ENCODE data around the gene ZNF334. TPM values are rescaled to one million over a fixed set of nuclear protein-coding genes. Genes with fewer than 3 reads are reported as not detected.

ZNF334 gene
- total RNA-seq, result 11.4 TPM

DNA sequence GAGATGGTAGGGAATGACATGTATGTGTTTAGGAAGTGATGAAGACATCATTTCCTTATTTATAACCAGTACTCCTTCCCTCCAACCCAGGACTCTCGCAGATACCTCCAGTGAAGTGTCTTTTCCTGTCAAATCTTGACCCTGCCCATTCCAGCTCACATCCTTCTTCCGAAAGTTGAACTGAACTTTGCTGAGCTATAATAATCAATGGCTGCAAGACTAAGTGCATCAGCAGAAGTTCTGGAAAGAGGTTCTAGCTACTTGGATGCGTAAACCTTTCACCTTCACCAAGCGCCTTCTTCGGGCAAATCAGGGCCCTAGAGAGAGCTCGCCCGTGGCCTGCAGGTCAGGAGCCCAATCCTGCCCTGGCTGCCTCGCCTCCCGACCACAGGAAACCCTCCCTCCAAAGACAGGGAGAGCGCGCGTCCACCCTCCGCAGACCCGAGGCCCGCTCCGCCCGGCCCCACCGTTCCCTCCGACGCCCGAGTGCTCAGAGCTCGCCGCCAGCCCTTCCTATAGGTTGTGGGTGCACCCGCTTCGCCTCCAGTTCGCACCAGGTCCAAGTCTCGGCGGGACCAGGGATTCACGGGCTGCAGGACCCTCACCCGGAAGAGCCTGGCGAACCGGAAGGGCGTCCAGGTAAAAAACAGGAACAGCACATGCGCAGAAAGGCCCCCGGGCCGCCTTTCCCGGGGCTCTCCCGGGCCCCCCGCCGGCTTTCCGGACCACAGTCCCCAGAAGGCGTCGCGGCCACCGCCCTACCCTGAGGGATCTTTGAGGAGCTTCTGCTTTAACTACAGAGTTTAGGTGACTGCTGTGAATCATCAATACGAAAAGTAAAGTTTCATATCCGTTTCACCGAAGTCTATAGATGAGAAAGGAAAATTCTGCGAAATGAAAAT, at the start of gene ZNF334:
TSS of gene ZNF334 (minus strand) at position 617 of the 902 bp plus-strand sequence. CDS start 1,457 bp downstream, outside the sequence.
- DNase-seq (ENCODE audit: low spot score in 2 of 2), result peak; percentile 38 to 68
- no peak for FAIRE-seq

DNA sequence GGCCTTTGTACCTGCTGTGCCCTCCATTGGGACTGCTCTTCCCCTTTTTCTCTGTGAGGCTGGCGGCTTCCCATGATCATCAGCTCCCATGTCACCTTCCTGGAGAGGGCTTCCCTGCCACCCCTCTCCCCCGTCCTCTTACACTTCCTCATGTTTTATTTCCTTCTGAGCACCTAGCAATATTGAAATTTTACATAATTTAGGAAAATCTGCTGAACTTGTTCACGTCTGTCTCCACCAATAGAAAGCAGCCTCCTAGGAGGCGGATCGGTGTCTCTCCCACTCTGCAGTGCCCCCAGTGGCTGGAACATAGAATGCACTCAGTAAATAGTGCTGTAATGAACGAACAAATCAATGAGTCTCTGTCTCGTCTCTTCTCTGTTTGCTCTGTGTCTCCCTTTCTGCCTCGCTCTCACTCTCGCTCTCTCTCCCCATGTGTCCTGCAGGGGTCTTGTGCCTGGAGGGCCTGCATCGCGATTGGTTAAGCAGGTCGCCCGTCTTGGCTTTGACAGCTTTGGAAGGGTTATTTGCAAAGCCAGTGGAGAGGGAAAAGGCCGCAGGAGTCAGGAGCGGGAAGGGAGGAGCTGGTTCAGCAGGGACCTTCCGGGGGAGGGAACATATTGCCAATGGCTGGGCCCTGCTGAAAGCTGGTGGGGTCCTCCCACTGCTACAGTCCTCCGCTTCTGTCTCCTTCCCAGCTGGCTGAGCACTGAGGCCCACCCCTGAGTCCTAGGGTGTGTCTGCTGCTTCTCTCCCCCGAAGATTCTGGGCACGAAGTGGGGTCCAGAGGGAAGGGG, 49.2 kb upstream of the ZNF334 start:
- FAIRE-seq (no peak), DNase-seq (ENCODE audit: low spot score in 2 of 2) (peak; percentile 44 to 74)

DNA sequence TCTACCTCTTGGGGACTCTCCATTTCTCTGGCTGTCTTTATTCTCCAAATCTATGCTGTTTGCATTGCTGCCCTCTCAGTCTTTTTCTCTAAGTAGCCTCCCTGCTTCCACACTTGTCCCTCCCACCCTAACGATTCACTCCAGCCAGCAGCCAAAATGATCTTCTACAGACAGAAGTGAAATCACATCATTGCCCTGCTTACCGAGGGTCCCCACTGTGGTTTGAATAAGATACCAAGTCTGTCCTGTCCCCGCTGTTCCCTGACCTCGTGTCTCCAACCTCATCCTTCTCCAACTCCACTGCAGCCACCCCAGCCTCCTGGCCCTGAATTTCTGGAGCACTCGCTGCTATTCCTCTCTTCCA, 48.6 kb upstream of the ZNF334 start:
- no peak for DNase-seq (ENCODE audit: low spot score in 2 of 2)
- FAIRE-seq, result no peak

DNA sequence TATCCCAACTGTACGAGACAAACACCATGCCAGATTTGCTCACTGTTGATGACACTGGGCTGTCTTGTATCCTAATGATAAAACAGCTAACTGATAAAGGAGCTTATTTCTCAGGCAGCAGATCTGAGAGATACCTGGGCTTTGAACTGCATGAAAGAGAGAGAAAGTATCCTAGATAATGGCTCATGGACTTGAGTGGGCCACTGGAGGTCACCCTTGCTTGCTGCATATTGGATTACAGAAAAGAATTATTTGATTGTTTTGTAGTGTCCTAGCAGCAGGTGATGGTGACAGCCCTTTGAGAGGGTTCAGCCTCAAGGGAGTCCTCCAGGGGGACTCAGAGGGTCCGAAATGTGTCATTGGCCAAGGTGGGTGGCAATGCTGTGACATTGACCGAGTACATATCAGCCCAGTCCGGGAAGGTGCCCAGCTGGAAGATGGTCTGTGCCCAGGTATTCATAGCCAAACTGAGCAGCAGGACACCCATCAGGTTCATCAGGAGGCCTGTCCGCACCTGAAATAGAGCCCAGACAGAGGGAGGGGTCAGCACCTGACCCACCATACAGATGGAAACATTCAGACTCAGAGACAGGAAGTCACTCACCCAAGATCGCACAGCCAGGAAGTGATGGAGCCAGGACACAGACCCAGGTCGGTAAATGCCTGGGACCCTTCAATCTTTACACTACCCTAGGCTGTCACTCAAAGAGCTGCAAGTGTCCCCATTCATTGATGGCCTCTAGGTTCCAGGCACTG, 46.5 kb upstream of the ZNF334 start:
- FAIRE-seq (no peak), DNase-seq (ENCODE audit: low spot score in 2 of 2) (peak in 1 of 2 donors; percentile 29)

DNA sequence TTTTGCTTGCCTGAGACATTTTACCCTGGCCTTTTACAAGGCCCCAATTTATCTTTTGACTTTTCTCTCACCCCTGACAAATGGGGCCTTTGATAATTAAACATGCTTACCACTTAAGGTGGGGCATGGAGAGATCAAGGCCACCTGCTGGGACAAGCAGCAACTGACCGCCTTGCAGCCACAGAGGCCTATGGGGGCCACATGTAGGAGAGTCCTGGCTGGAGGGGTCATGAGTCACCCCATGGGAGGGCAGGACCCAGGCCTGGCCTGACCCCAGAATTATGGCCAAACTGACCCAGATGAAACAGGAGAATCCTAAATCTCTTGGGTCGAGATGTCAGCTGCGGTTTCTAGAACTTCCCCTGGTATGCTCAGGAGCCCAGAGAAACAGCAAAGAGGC, 45.6 kb upstream of the ZNF334 start:
- DNase-seq (ENCODE audit: low spot score in 2 of 2), result no peak
- no peak for FAIRE-seq

DNA sequence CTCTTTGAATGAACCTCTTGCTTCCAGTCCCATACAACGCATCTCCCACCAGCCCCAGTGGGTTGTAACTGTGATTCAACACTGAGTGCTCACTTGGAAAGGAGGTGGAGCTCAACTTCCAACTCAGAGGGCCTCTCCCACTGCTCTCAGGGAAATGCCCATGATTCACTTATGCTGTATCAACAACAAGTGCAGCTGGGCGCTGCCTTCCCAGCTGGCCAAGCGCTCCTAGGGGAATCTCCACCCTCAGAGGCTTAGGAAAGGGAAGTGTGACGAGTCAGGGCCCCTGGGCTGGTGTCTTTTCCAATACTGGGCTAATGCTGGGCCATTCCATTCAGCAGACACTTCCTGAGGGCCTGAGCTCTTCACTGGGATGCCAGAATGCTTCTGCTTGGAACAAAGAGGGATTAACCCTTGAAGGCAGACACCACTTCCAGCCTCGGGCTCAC, 45.2 kb upstream of the ZNF334 start:
- FAIRE-seq, result no peak

DNA sequence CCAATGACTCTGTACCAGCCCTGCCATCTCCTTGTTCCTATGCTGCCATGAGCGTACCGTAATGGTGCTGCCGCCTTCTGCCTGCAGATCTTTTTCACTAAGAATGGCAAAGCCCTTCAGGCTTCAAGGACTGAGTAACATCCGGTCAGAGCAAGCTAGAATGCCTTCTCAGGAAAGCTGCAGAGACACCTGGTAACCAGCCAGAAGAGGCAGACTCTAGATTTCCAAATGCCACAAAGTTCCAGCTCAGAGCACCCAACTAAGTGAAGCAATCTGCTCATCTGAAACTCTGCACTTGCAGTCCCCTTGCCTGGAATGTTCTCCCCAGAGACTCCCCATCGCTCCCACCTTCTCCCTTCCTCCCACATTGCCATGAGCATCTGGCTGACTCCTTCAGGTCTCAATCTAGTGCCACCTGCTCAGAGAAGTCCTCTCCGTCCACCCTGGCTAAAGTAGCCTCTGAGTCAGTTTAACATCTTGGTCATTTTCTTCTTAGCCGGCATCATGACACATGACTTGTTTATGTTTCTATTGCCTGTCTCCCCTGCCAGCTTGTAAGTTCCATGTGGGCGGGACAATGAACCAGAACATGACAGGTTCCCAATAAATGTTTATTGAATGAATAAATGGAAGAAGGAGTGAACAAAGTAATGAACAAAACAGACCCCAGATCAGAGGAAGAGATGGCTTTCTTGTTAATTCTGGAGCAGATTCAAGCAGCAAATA, 44.0 kb upstream of the ZNF334 start:
- DNase-seq (ENCODE audit: low spot score in 2 of 2), result no peak
- no peak for FAIRE-seq

More for the DNA sequence above, 45.2 kb upstream of the ZNF334 start:
- no peak for DNase-seq (ENCODE audit: low spot score in 2 of 2)

DNA sequence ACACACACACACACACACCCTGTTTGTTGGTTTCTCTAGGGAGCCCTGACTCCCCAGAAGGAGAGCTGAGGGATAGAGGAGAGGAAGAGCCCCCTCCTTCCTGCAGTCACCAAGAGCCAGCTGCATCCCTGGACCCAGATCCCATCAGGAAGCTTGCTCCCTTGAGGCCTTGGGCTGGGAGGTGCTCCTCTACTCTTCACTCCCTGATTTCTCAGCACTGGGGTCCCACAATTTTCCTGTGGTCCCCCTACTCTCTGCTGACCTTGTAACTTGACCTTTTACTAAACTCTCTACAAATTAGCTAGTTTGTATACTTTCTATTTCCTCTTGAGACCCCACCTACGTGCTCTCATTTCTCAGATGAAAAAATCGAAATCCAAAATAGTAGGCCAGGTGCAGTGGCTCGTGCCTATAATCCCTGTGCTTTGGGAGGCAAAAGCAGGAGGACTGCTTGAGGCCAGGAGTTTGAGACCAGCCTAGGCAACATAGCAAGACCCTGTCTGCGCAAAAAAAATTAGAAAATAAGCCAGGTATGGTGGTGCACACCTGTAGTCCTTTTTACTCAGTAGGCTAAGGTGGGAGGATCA, 42.1 kb upstream of the ZNF334 start:
- DNase-seq (ENCODE audit: low spot score in 2 of 2) (no peak), FAIRE-seq (no peak)

DNA sequence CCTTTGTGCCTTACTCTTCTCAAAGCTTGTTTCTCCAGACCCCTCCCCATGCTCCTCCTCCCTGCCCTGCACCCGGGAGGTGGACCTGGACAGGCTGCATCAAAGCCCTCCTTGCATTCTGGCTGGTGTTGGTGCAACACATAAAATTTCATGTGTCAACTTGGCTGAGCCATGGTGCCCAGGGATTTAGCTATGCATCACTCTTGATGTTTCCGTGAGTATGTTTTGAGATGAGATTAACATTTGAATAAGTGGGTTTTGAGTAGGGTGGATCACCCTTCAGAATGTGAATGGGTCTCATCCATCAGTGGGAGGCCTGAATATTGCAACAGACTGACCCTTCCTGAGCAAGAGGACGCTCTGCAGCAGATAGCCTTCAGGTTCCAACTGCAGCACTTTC, 41.5 kb upstream of the ZNF334 start:
- no peak for FAIRE-seq
- no peak for DNase-seq (ENCODE audit: low spot score in 2 of 2)

DNA sequence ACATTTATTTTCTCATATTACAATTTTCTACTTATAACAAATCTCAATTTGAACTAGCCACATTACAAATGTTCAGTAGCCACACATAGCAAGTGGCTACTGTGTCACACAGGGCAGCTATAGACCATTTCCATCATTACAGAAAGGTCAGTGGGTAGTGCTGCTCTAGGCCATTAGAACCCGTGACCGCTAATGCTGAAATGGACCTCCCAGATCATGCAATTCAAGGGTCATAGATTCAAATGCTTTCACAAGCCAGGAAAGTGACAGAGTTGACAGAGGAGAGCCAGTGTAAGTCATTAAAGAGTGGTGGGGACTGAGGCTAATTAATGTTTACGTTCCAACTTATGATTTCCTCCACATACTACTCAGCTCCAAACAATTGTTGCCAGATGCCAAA, 40.6 kb upstream of the ZNF334 start:
- DNase-seq (ENCODE audit: low spot score in 2 of 2), result no peak
- FAIRE-seq, result no peak

DNA sequence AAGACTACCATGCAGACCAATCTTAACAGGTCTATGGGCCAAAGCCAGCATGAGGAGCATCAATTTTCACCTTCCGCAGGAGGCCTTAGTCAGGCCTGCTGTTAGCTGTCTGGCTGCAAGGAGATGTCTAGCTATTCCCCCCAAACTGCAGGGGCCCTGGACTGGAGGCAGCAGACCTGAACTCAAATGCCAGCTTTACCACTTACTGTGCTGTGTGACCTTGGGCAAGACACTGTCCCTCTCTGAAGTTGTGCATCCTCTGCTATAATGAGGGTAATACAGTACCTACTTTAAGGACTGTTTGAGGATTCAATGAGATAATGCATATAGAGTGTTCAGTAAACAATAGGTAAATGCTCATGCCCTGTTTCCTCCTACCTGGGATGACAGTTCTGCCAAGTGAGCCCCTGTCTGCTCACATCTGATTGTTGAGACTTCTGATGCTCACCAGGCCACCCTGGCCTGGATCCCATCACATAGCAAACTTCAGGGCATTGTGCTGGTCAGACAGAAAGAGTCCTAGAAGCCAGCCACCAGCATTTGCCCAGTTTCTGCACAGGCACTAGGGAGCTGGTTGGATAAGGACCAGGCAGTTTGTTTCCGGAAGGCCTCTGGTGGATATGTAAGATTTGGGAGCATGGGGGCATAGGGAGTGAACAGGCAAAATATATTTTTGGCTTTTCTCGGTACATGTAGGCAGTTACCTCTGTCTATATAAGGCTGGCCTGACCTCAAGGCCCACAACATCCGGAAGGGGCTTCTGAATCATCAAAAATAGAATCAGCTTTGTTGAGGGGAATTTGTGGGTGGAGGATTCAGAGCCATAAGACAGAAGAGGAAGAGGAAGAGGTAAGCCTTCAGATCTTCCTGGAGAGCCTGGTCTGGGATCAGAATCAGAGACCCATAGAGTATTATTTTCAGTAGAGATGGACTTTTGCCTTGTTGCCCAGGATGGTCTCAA, 39.4 kb upstream of the ZNF334 start:
- FAIRE-seq (no peak), DNase-seq (ENCODE audit: low spot score in 2 of 2) (no peak)

DNA sequence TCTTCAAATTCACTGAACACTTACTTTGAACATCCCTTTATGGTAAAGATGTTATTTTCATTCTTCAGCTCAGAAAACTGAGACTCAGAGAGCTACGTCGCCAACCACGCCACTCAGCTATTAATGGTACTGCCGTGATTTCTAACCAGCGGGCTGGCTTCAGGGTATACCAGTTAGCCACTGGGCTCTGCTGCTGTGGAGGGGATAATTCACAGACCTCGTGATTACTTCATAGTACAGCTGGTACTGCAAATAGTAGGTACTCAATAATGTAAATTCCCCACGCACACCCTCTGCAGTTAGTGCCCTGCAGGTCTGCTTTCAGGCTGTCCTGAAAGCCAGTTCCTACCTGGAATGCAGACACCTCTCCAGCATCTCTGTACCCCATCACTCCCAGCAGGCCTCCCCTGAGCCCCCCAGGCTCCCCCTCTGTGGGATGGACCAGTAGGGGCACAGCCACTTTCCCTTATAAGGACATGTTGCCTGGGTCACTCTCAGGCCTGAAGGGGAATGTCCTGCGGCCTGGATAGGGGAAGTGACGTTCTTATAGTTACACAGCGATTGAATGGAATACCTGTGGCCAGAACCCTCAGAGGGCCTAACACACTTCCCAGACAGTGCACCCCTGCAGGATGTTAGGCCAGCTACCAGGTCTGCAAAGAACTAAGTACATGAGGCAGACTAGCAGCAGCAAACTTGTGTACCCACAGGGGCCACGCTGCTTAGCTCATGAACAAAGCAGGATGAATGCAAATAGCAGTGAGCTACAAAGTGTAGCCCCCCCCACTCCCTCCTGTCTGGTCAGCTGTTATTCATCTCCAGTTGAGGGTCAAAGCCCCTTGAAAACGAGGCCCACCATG, 38.4 kb upstream of the ZNF334 start:
- FAIRE-seq (no peak), DNase-seq (ENCODE audit: low spot score in 2 of 2) (no peak)

DNA sequence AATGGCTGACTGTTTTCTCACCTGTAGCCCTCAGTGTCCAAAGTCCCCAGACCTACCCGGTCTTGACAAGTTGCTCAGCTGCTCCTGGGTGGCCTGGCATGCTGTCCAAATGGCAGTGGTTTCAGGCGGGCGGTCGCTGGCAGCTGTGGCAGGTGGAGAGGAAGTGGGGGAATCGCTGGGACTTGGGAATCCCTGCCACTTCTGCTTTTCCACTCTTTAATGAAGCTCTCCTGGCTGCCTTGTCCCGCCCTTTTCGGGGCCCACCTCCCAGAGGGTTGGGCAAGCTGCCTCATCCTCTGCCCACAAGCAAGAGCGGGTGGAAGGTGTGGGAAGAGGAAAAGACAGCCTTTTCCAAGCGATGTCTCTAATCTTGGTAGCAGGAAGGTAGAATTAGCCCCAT, 37.1 kb upstream of the ZNF334 start, which contains the start of gene OCSTAMP:
TSS of gene OCSTAMP (minus strand) at position 194 of the 400 bp plus-strand sequence. CDS start at position 100, 94 bp downstream.
- DNase-seq (ENCODE audit: low spot score in 2 of 2), result no peak
- no peak for FAIRE-seq

DNA sequence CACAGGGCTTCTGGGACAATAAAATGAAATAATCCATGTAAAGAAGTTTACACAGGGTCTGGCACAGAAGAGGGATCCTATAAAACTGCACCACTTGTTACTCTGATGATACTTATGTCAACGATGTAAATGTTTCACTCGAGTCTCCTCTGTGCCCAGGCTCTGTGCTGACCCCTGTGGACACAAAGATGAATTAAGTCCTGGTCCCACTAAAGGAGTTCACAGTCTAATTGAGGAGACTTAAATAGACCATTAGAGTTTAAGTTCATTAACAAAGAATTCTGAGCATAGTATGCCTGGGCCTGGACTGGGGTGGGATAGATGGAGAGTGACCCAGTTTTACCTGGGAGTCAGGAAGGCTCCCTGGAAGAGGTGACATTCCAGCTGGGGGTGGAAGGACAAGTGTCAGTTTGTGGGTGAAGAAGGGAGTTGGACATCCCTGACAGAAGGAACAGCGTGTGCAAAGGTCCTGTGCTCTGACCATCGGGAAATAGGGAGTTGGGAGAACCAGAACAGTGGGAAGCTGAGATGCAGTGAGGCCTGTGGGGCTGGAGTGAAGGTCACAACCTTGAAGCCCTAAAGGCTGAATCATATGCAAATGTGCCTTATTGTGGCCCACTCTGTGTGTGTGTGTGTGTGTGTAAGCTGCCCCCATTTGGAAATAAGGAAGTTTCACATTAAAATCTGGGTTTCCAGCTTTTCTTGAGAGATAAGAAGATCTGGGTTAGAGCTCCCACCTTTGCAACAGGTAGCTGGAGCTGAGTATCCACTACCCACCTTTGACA, 36.0 kb upstream of the ZNF334 start:
- no peak for DNase-seq (ENCODE audit: low spot score in 2 of 2)
- FAIRE-seq, result no peak

DNA sequence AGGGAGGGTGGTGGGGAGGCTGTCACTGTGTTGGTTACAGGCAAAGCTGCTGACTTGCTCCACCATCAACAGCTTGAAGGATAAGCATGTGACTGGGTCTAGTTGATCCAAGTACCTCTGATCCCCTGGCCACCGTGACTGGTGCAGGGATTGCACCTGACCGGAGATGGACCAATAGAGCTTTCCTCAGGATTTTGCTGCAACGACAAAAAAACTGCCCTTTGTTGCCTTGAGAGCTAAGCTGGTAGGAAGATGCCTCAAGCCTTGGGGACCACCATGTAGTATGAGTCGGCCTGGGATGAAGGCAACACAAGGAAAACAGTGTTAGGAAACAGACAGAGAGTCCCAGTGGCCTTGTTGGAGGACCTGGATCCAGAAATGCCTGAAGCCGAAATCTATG, 35.3 kb upstream of the ZNF334 start:
- FAIRE-seq (no peak), DNase-seq (ENCODE audit: low spot score in 2 of 2) (no peak)

DNA sequence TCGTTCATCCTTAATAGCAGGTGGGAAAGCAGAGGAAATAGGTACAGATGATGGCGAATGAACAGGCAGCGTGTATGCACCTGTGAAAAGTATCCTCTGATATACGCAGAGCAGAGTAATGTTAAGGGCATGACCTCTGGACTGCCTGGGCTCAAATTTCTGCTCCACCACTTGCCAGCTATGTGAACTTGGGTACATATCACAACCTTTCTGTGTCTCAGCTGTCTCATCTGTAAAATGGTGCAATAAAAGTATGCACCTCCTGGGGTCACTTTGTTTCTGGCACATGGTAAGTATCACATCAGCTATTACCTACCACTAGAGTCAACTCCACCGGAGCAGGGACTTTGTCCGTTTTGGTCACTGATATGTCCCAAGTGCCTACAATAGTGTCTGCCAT, 34.6 kb upstream of the ZNF334 start:
- DNase-seq (ENCODE audit: low spot score in 2 of 2) (no peak), FAIRE-seq (no peak)

DNA sequence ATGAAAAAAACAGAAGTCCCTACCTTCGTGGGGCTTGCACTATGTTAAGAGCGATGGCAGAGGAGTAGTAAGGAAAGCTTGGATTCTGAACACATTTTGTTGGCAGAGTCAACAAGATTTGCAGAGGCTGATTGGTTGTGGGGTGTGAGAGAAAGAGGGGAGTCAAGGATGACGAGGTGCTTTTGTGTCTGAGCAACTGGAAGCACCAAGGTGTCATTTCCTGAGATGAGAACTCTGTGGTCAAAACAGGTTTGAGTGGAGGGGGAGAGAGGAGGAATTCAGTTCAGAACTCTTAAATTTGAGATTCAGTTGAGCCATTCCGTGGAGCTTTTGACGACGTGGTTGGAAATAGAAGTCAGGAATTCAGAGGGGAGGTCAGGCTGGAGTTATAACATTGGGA, 33.6 kb upstream of the ZNF334 start:
- DNase-seq (ENCODE audit: low spot score in 2 of 2) (no peak), FAIRE-seq (no peak)
